RWPE1 (cell line): ENCODE measurements around the gene BAHD1.

ENCODE experiments used
- CTCF ChIA-PET: fragments of 350-600 bp; sonication (Branson Sonifier 250); formaldehyde crosslinking; extraction: SDS; loops from one replicate; lab custom pipeline; 2021; lab: Yijun Ruan, JAX
- POLR2A ChIA-PET: fragments of 400-600 bp; formaldehyde crosslinking; extraction: SDS; loops from one replicate; lab custom pipeline; 2020; ENCODE audit warnings: antibody characterized with exemption; ENCODE audit not compliant: low non-redundant PET; lab: Yijun Ruan, JAX
- DNase-seq: peaks from one replicate; pipeline ENCODE4 v3.0.0; 2012; ENCODE audit warnings: low spot score
- H3K27ac ChIP-seq: fragments of 450-650 bp; 2 replicates; pipeline ENCODE4 v1.5.1; 2017
- TF ChIP-seq, protein P1 (sequence below): fragments of 450-650 bp; conservative IDR thresholded peaks from 2 replicates; pipeline ENCODE4 v1.5.1; 2017; ENCODE audit warnings: low read depth, mild to moderate bottlenecking

BAHD1 gene

DNA sequence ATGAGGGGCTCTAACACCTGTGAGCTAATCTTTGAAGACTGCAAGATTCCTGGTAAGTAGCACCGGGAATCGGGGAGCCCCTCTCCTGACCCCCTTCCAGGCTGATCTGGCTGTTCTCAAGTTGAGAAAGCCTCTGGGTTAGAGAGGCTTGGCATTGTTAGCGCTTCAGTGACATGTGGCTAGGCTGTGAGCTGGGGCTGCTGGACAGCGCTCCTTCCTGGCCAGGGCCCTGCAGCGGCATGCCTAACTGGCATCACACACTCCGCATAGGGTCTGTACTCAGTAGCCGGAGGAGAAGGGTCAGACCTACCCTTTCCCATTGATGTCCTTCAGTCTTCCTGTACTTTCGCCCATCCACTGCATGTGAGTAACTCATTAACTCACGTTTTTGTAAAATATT, 27.7 kb upstream of the BAHD1 start:
- TF ChIP-seq, protein P1, sequence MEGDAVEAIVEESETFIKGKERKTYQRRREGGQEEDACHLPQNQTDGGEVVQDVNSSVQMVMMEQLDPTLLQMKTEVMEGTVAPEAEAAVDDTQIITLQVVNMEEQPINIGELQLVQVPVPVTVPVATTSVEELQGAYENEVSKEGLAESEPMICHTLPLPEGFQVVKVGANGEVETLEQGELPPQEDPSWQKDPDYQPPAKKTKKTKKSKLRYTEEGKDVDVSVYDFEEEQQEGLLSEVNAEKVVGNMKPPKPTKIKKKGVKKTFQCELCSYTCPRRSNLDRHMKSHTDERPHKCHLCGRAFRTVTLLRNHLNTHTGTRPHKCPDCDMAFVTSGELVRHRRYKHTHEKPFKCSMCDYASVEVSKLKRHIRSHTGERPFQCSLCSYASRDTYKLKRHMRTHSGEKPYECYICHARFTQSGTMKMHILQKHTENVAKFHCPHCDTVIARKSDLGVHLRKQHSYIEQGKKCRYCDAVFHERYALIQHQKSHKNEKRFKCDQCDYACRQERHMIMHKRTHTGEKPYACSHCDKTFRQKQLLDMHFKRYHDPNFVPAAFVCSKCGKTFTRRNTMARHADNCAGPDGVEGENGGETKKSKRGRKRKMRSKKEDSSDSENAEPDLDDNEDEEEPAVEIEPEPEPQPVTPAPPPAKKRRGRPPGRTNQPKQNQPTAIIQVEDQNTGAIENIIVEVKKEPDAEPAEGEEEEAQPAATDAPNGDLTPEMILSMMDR, result no peak
- POLR2A ChIA-PET, result no interaction called here
- CTCF ChIA-PET, result interaction anchor here (0.6 kb wide), 1 partner anchor 9 kb away, joined by 3 read pairs; no protein-coding TSS in a partner anchor

DNA sequence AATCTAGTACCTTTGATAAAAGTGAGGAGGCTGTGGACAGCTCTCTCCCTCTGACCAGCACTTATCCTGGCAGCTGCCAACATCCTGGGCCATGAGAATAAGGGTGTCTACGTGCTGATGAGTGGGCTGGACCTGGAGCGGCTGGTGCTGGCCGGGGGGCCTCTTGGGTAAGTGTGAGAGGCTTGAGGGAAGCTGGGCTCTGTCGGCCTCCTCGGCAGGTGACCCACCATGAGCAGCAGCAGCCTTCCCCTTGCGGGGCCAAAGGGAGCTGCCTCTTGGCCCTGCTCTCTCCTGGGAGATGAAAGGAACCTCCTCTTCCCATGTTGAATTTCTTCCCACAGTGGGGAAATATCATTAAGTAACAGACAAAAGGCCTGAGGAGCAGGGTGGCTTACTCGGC, 25.9 kb upstream of the BAHD1 start:
- POLR2A ChIA-PET, result no interaction called here
- TF ChIP-seq, protein P1, result no peak
- no peak for DNase-seq
- peak overlapping the region; percentile 36 for H3K27ac ChIP-seq
- CTCF ChIA-PET, result interaction anchor here (0.6 to 1.6 kb wide), 3 partner anchors 57 to 93 kb away, joined by 3 read pairs; no protein-coding TSS in a partner anchor

More for the DNA sequence above, 27.7 kb upstream of the BAHD1 start:
- no peak for DNase-seq
- 0 out of 2 replicates have a peak overlapping the region, but pooled peaks have one; percentile 2 for H3K27ac ChIP-seq

DNA sequence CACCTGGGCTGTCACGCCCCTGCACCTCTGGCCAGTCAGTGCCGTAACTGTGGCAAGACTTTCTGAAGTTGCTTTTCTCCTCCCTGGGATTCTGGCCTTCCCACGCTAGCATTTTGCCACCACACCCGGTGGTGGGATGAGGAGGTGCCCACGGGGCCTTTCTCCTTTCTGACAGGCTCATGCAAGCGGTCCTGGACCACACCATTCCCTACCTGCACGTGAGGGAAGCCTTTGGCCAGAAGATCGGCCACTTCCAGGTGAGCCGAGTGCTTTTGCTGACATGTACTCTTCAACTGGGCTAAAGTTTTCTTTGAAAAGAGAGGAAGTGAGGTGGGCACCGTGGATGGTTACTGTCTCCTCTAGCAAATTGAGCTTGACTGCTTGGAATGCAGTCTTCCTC, 25.5 kb upstream of the BAHD1 start:
- DNase-seq, result no peak
- TF ChIP-seq, protein P1, result no peak
- POLR2A ChIA-PET, result no interaction called here
- CTCF ChIA-PET, result interaction anchor here (0.6 to 1.6 kb wide), 2 partner anchors 57 to 71 kb away, joined by 3 read pairs; no protein-coding TSS in a partner anchor
- peak overlapping the region; percentile 36 for H3K27ac ChIP-seq

DNA sequence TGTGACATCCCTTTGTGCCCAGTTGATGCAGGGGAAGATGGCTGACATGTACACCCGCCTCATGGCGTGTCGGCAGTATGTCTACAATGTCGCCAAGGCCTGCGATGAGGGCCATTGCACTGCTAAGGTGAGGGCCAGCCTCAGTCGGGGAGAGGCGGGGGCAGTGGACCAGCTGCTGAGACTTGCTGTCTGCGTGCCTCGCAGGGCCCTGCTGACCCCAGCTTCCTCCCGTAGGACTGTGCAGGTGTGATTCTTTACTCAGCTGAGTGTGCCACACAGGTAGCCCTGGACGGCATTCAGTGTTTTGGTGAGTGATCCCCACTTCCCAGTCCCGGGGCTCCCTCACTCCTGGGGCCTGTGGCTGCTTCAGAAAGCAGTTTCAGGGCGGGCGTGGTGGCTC, 24.7 kb upstream of the BAHD1 start:
- TF ChIP-seq, protein P1, result no peak
- ChIA-PET POLR2A (no interaction called here), CTCF (no interaction called here)
- peak overlapping the region; percentile 36 for H3K27ac ChIP-seq
- DNase-seq, result no peak

DNA sequence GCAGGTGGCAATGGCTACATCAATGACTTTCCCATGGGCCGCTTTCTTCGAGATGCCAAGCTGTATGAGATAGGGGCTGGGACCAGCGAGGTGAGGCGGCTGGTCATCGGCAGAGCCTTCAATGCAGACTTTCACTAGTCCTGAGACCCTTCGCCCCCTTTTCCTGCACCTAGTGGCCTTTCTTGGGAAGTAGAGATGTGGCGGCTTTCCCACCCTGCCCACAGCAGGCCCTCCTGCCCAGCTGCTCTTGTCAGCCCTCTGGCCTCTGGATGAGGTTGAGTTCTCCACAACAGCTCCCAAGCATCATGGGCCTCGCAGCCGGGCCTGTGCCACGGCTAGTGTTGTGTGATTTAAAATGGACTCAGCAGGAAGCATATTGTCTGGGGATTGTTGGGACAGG, 22.6 kb upstream of the BAHD1 start:
- peak overlapping the region; percentile 67 for H3K27ac ChIP-seq
- CTCF ChIA-PET, result no interaction called here
- DNase-seq, result no peak
- POLR2A ChIA-PET, result no interaction called here
- TF ChIP-seq, protein P1, result no peak

DNA sequence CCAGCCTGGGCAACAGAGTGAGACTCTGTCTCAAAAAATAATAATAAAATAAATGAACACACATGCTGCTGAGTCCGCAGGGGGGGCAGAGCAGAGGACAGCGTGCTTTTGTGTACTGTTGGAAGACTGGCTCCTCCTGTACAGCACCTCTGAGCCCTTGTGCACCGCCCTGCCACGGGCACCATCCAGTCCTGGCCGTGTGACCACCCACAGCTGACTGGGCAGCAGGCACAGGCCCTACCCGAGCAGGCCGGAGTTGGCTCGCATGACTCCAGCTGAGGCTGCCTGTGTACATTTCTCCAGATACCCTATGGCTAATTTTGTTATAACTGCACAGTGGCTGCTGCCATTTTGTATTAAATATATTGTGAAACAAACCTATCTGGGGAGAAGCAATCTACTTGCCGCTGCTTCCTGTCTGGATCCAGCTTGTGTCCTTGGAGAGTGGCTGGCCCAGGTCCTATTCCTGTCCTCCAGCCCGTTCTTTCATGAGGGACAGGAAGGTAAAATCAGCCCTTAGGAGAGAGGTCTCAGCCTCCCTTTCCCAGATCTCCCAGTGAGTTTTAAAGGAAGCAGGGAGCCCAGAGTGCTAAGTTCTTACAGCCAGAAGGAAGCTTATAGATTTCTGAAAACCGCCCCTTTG, 20.6 kb upstream of the BAHD1 start:
- ChIA-PET POLR2A (no interaction called here), CTCF (interaction anchor here (0.7 to 1.5 kb wide), 3 partner anchors 20 to 140 kb away, joined by 3 to 5 read pairs (median 3); partner anchors contain the start of gene BAHD1)
- peak overlapping the region; percentile 67 for H3K27ac ChIP-seq
- DNase-seq, result no peak
- TF ChIP-seq, protein P1, result no peak
